RWPE2 (cell line): ENCODE data around the gene DLL1.

Source experiments
- ATAC-seq: fragments of 200-7000 bp; cut with Tn5 transposase; 3 replicates; pipeline ENCODE4 v1.9.1; 2021; ENCODE audit warnings: low read depth
- DNase-seq: peaks from one replicate; pipeline ENCODE4 v3.0.0-alpha.2; 2020; ENCODE audit warnings: low spot score
- H3K27ac ChIP-seq: fragments of 450-650 bp; 2 replicates; pipeline ENCODE4 v1.5.1; 2017; ENCODE audit warnings: mild to moderate bottlenecking; ENCODE audit not compliant: poor library complexity, severe bottlenecking
- H3K27me3 ChIP-seq: fragments of 250-450 bp; sonication (Bioruptor Pico); 2 replicates; pipeline ENCODE4 v1.5.1; 2021; ENCODE audit warnings: mild to moderate bottlenecking, moderate library complexity; ENCODE audit not compliant: insufficient read depth, poor library complexity, severe bottlenecking
- H3K36me3 ChIP-seq: fragments of 250-450 bp; sonication (Bioruptor Pico); 2 replicates; pipeline ENCODE4 v1.5.1; 2020; ENCODE audit warnings: low read depth, mild to moderate bottlenecking, moderate library complexity
- H3K4me1 ChIP-seq: fragments of 250-450 bp; sonication (Bioruptor Pico); 2 replicates; pipeline ENCODE4 v1.5.1; 2021; ENCODE audit warnings: mild to moderate bottlenecking, moderate library complexity; ENCODE audit not compliant: insufficient read depth, poor library complexity, severe bottlenecking
- H3K4me3 ChIP-seq: fragments of 250-450 bp; sonication (Bioruptor Pico); 2 replicates; pipeline ENCODE4 v1.5.1; 2021; ENCODE audit warnings: mild to moderate bottlenecking, moderate library complexity; ENCODE audit not compliant: severe bottlenecking
- H3K9me3 ChIP-seq: fragments of 250-450 bp; sonication (Bioruptor Pico); 2 replicates; pipeline ENCODE4 v1.5.1; 2021; ENCODE audit warnings: mild to moderate bottlenecking, moderate library complexity; ENCODE audit not compliant: severe bottlenecking
- CTCF ChIP-seq: fragments of 450-650 bp; IDR thresholded peaks from one replicate; pipeline ENCODE4 v1.5.1; 2017; ENCODE audit warnings: mild to moderate bottlenecking, moderate library complexity; ENCODE audit not compliant: poor library complexity, severe bottlenecking

Gene DLL1

DNA sequence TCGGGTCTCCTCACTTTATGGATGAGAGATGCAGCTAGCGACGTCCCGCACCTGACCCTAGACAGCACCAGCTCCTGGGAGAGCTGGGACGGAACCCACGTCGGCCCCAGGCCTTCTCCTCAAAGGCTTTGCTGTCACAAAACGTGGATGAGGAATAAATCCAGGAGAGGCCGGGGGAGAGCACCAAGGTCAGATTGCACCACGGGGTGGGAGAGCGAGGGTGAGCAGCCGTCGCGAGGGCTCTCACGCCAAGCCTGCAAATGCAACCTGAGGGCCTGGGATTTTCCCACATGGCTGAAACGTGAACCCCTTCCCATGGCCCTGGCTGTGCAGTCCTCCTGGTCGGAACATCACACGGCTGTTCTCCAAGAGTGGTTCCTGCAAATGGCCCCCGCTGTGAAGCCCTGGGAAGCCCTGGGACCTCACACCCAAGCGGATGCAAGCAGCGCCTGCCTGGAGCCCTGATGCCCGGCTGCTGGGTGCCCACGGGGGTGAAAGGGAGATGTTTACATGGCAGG is 45.3 kb downstream of the DLL1 start:
- DNase-seq: peak; percentile 48
- no peaks in the 10 kb centered on the region for H3K4me1 ChIP-seq
- H3K4me3 ChIP-seq: no peak overlapping the region
- no peak for ATAC-seq
- no peaks in the 10 kb centered on the region for H3K9me3 ChIP-seq
- no peaks in the 10 kb centered on the region for H3K27me3 ChIP-seq
- H3K27ac ChIP-seq: no peak overlapping the region
- no peaks in the 10 kb centered on the region for H3K36me3 ChIP-seq
- TF ChIP-seq CTCF: no peak

DNA sequence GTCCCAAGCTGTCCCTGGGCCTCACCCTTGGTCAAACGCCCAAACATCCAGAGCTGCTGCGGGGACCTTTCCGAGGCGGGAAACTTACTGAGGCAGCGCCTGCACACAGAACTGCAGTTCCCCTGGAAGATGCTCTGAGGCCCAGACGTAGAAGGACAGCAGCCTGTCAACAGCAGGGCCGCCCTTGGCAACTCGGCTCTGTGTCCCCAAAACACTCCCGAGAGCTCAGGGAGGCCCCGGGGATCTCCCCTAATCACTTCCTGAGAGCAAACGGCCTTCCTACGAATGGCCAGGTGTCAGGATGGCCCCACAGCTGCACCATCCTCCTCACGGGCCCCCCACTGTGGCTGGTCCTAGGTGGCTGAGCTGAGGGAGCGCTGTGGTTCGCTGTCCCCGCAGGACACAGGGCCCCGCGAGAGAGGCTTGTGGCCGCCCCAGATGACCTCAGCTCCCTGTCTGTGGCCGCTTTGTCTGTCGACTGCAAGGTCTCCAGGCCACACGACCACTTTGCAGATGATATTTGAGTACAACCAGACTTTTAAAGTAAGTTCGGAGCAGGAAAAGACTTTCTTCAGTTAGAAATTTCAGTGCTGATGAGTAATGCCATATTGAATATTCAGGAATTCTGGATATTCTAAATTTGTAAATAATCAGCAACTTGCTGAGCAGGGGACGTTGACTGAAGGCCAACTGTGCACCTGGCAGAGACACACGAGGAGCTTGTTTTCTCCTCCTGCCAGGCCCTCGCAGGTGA is 46.0 kb downstream of the DLL1 start:
- H3K4me1 ChIP-seq: no peaks in the 10 kb centered on the region
- ATAC-seq (no peak), DNase-seq (peak; percentile 28)
- no peak overlapping the region for H3K4me3 ChIP-seq
- no peaks in the 10 kb centered on the region for H3K27me3 ChIP-seq
- TF ChIP-seq CTCF: no peak
- no peak overlapping the region for H3K27ac ChIP-seq
- H3K9me3 ChIP-seq: no peaks in the 10 kb centered on the region
- H3K36me3 ChIP-seq: no peaks in the 10 kb centered on the region

DNA sequence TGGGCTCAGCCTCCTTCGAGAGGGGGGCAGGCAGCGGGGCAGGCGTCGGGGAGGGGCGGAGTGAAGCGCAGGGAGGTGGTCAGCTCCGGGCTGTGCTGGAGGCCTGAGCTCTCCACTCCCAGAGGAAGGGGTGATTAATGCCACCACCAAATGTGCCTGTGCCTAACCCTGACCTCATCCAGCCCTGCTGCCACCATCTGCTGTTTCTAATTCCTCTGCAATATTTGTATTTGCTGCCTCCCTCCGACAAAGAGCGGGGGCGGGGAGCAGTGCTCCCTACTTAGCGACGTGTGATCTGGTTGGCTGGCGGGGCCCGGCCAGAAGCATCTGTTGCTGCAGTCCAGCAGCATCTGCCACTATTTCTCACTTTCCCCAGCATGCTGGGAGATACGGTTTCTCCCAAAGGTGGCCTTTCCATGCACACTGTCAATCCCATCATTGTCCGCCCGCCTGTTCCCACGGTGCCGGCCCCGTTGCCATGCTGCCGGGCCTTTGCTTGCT is 47.0 kb downstream of the DLL1 start:
- Histone ChIP-seq H3K9me3 (no peaks in the 10 kb centered on the region), H3K4me1 (no peaks in the 10 kb centered on the region), H3K36me3 (no peaks in the 10 kb centered on the region), H3K27ac (no peak overlapping the region), H3K27me3 (no peaks in the 10 kb centered on the region), H3K4me3 (no peak overlapping the region)
- no peak for TF ChIP-seq CTCF
- DNase-seq (peak; percentile 31), ATAC-seq (no peak)

- H3K27ac ChIP-seq: no peak overlapping the region
- DNase-seq (peak; percentile 1), ATAC-seq (no peak)
- no peaks in the 10 kb centered on the region for H3K9me3 ChIP-seq
- H3K4me1 ChIP-seq: no peaks in the 10 kb centered on the region
- no peak overlapping the region for H3K4me3 ChIP-seq
- no peaks in the 10 kb centered on the region for H3K27me3 ChIP-seq
- no peak for TF ChIP-seq CTCF
- no peaks in the 10 kb centered on the region for H3K36me3 ChIP-seq
These were observed 47.5 kb downstream of the DLL1 start for GRCh38 chr6:170243386-170243785.
